GM21423 (cell line): ENCODE data around the gene MTR.

Experiments
- ATAC-seq: cut with Tn5 transposase; IDR thresholded peaks from one replicate; pipeline ENCODE4 v1.9.1; 2021; ENCODE audit warnings: mild to moderate bottlenecking, moderate library complexity; ENCODE audit not compliant: unreplicated experiment

The MTR gene

GRCh38 chr1:236774926-236775325, 20.2 kb upstream of the MTR start:
- no peak for ATAC-seq

- no peak for ATAC-seq
These were observed 15.8 kb upstream of the MTR start for GRCh38 chr1:236779312-236779711.

GRCh38 chr1:236785477-236785876, 9.6 kb upstream of the MTR start:
- no peak for ATAC-seq

DNA sequence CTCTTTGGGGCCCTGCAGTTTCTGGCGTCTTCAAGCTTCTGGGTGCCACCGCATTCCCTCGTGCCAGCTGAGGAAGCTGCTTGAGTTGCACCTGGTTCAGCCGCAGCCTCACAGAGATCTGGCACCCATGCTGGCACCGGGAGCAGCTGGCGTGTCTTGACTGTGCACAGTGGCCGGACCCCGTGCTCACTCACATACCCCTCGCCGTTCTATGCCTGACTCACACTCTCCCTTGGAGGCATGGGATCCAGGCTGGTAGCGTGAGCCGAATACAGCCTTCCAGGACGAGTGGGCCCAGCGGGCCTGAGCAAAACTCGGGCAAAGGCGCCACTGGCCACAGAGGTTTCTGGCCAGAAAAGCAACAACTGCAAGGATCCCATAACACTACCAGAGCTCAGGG, 8.6 kb upstream of the MTR start:
- no peak for ATAC-seq

DNA sequence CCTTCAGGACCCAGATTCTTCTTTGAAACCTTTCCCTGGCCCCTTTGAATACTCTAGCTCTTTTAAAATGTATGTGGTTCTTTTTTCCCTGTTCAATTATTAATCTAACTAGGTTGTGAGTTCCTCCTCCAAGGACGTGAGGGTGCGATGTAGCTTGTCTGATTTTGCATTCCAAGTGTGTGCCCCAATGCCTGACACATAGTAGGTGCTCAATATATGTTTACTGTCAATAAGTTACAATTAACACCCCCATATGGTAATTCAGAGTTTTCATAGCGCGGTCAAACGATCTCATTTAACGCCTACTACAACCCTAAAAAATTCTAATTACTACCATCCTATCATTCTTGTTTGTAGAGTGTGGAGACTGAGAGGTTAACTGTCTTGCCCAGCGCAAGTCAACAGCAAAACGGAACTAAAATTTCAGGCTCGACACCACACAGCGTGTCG, 482 bp upstream of the MTR start:
- ATAC-seq, result no peak

DNA sequence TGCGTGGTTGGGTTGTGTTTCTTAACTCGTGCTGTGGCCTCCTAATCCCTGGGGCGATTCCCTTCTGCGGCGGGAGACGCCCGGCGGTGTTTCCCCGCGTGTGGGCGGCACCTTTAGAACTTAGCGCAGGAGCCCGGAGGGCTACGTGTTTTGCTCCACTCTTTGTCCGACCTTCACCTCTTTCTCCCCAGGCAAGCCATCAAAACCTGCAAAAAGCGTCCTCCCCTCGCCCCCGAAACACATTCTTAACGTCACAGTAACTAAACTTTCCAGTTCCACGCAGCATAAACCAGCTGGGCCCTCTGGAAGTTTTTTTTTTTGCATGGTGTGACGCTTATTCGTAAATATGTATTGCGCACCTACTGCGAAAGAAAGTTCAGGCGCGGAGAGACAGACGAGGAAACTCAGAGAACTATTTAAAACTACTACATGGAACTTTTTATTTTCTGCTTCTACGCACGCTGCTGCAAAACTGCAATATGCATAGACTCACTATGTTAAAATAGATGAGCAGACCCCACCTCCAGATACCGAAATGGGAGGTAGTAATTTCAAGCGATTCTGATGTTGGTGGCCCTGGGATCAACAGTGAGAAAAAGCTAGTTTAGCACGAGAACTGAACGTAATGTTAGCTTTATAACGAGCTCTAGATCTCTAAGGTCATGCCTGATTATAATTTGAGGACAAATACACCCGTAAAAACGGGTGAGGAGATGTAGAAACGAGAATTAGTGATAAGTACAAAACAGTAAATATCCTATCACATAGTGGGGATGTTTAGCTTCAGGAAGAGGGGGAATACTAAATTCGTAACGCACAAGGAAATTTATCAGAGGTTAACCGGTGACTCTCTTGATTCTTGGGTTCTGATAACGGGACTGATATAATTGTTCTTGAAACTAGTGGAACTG, 920 bp downstream of the MTR start:
- peak; percentile 24 for ATAC-seq

GRCh38 chr1:236799001-236799400, 3.9 kb downstream of the MTR start:
- ATAC-seq, result no peak

GRCh38 chr1:236800002-236800620, 5.0 kb downstream of the MTR start:
- ATAC-seq, result no peak

DNA sequence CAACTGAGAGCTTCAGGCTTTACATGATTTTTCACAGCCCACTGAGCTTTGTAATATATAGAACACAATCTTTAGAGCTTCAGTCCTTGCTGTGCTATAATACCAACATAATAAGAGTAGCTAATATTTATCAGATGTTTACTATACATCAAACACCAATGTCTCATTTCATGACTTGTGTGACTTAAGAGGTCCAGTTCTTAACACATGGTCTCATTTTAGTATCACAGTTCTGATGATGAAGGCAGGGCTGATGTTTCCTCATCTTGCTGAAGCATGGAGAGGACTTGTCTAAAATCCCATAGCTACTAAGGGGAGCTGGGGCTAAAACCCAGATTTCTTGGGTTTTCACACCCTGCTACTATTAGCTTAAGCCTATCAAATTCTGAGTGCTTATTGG, 5.5 kb downstream of the MTR start:
- no peak for ATAC-seq

DNA sequence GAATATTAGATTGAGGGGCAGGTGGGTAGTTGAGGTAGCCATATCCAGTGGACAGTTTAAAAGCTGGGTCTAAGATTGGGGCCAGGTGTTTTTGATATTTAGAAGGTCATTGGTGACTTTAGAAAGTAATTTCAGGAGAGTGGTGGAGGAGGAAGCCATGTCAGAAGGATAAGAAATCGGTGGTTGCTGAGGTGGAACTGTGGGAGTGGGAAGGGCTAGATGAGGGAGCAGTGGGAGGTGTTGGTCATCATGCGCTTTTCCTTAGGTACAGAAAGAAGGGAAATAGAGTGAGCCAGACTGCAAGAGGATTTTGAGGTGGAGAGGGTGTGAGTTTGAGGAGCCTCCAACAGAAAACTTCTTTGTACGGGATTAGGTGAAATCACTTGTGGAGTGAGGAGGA, 7.2 kb downstream of the MTR start:
- no peak for ATAC-seq

DNA sequence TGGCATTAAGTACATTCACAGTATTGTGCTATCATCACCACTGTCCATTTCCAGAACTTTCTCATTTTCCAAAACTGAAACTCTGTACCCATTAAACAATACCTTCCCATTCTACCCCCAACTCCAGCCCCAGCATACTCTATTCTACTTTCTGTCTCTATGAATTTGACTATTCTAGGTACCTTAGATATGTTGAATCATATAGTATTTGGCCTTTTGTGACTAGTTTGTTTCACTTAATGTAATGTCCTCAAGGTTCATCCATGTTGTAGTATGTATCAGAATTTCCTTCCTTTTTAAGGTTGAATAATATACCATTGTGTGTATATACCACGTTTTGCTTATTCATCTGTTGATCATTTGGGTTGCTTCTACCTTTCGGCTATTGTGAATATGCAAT, 11.5 kb downstream of the MTR start:
- no peak for ATAC-seq

DNA sequence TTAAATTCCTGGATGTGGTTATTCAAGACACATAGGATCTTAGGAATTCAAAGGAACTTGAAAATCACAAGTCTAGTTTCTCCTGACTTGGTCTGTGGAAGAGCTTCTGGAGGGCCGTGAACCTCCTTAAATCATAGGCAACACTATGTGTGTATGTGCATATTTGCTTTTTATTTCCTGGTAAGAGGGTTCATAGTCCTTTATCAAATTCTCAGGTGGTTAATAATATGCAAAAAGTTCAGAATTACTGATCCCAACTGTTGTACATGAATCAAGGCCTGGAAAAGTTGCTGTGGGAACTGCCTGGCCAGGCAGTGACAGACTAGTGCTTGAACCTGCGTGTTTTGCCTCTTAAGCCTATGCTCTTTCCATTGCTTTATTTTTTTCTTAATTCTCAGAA, 12.9 kb downstream of the MTR start:
- no peak for ATAC-seq

DNA sequence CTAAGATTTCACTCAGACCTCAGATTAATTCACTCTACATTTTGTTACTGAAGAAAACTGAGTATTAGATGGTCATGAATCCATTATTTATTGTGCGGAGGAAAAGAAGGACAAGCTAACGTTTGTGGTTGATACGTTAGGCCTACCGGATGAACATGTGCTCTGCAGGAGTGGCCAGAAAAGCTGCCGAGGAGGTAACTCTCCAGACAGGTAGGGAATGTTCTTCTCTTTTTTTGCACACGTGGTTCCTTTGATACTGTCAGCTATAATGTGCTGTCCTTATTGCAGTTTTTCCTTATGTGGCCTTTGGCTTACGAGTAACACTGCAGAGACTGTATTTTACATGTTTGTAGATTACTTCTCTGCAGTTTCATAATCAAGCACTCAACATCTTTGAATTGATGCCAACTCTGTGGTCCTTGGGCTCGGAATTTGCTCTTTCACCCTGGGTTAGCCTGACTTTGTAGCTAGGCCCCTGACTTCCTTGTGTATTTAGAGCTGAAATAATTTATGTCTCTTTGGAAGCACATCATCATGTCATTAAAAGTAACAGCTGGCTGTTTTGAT, 13.6 kb downstream of the MTR start:
- no peak for ATAC-seq

DNA sequence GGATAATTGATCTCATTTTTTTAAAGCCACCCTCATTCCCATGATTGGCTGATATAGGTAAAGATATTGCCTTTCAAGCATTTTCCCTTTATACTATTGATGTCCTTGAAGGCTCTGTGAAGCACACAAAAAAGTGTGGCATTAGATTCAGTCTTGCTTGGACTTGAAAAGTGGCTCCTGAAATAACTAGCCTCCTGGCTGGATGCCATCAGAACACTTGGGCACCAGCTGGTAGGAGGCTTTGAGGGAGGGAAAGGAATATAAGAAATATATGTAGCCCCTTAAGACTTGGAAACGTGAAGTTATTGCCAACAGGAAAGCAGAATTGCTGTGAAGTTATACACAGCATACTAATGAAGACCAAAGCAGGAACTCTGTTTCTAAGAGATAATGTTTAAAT, 14.1 kb downstream of the MTR start:
- no peak for ATAC-seq

GRCh38 chr1:236810018-236810417, 14.9 kb downstream of the MTR start:
- ATAC-seq, result no peak

DNA sequence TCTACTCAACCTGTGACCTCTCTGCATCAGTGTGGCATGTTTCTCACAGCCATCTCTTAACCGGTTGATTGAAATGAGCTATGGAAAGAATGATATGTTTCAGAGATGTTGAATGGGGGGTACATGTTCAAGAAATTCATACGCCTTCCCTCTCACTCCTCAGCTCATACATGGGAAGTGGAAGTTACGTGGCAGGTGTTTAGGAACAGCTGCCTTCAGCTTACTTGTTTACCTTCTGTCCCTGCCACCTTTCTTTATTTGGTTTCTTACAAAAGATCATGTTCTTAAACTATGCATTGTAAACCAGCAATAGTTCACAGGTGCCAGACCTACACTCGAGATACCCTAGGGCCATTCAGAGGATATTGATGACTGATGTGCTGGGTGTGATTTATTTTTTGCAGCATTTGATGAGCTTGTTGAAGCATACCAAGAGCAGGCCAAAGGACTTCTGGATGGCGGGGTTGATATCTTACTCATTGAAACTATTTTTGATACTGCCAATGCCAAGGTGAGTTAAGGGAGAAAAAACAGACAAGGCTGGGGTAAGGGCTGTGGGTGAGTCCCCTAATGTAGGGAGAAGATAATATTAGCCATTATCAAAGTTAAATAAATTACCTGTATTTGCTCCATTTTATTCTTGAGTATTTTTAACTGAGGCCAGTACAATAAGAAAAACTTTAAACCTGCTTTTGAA, 17.4 kb downstream of the MTR start:
- no peak for ATAC-seq

DNA sequence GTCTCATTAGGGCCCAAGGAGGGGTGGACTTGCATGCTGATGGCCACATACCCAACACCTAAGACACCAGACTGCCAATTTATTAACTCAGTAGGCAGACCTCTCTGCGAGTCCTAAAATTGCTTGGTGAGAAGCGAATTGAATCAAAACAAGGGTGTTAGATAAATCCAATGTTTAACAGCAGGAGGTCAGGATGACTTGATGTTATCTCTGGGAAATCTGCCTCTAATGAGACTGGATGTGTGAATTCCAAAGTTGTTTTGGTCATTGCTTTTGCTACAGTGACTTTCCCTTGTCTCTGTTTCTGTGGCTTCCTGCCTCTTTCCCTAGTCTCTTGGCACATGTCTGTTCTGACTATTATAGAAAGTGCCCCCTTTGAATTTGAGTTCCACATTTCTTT, 20.8 kb downstream of the MTR start:
- ATAC-seq, result no peak

DNA sequence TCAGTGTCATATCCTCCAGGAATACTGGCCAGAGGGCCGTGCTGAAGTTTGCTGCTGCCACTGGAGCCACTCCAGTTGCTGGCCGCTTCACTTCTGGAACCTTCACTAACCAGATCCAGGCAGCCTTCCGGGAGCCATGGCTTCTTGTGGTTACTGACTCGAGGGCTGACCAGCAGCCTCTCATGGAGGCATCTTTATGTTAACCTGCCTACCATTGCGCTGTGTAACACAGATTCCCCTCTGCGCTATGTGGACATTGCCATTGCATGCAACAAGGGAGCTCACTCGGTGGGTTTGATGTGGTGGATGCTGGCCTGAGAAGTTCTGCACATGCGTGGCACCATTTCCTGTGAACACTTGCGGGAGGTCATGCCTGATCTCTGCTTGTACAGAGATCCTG, 24.8 kb downstream of the MTR start:
- ATAC-seq, result no peak

DNA sequence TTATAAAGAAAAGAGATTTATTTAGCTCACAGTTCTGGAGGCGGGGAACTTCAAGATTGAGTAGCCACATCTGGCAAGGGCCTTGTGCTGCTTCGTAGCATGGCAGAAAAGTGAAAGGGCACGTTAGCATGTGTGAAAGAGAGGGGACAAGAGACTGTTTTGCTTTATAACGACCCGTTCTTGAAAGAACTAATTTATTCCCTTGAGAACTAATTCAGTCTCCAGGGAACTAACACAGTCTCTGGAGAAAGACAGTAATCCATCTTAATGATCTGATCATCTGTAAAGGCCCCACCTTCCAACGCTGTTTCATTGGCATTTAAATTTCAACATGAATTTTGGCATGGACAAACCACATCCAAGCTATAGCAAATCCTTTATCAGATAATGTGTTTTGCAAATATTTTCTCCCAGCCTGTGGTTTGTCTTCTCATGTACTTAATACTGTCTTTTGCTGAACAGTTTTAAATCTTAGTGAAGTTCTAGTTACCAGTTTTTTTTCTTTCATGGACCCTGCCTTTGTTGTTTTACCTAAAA, 26.1 kb downstream of the MTR start:
- ATAC-seq, result no peak

DNA sequence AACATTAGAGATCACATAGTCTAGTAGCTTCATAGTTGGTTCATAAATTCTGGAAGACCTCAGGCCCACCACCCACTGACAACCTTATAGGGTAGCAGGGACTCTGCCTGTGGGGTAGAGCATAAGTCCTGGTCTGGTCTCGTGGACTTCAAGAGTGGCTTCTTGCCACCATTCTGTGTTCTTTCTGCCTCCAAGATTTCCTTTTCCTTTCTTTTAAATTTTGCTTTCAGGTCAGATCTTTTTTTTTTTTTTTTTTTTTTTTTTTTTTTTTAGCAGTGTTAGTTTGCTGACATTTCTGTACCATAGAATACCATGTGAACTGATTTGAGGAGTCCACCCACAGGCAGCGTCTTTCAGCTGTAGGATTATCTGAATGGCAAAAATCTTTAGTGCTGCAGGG, 28.5 kb downstream of the MTR start:
- ATAC-seq, result no peak

- ATAC-seq, result no peak
These were observed 34.0 kb downstream of the MTR start for GRCh38 chr1:236829085-236829484.
